Embryonic facial prominence (tissue), 1 donor: Measurements from ENCODE around the gene ULK2.
"Not testable (repeated sequence)": the region's sequence is repeated elsewhere in the genome, so short reads cannot be mapped to it uniquely, and the experiment has no call there.

Experiments
- DNase-seq: peaks from one replicate; pipeline ENCODE4 v3.0.0-alpha.2; 2016; ENCODE audit errors: extremely low spot score

The ULK2 gene

DNA sequence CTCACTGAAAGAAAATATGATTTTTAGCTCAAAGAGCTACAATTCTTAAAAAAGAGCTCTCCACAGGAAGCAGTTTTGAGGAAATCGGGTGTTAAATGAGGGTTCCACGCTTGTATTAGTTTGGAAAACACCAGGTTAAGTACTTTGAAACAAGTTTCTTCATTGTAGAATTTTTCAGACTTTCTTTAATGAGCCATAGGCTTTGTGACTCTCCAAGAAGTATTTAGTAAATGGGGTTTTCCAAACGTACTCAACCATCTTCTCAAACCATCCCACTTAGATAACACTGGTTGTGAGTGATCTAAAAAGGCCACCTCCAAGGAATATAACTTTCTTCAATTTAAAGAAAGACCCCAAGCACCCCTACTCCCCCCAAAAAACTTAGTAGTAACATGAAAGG lies 2.7 kb downstream of the ULK2 start:
- DNase-seq = no peak

DNA sequence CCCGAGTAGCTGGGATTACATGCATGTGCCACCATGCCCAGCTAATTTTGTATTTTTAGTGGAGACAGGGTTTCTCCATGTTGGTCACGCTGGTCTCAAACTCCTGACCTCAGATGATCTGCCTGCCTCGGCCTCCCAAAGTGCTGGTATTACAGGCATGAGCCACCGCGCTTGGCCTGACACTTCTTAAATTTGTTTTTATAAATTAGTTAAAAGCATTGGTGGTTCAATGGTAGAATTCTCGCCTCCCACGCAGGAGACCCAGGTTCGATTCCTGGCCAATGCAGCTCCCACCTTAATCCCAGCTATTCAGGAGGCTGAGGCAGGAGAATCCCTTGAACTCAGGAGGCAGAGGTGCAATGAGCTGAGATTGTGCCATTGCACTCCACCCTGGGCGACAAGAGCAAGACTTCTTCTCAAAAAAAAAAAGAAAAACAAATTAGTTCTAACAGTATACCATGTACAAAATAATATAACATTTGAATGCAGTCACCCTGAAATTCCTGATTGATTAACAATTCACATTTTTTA lies 7.0 kb downstream of the ULK2 start:
- not testable (repeated sequence) for DNase-seq

DNA sequence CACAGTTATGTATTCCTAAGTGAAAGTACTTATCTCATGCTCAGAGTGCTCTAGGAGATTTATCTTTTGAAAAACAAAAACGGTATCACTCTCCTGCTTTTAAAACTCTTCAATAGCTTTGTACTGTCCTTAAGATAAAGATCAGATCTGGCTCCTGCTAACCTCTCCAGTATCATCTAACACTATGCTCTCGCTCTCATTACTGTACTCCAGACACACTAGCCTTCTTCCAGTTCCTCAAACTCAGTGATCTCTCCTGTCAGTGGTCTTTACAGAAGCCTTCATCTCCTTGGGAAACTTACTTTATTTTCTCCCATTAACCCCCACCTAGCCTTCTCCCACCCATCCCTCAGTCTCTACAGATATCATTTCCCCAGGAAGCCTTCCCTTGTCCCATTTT lies 10.1 kb downstream of the ULK2 start:
- DNase-seq = no peak

GRCh38 chr17:19833914-19834313 lies 33.8 kb downstream of the ULK2 start:
- DNase-seq = no peak

GRCh38 chr17:19830061-19830460 lies 37.7 kb downstream of the ULK2 start:
- no peak for DNase-seq

- DNase-seq = no peak
Observed at GRCh38 chr17:19812407-19812806, 55.3 kb downstream of the ULK2 start.

DNA sequence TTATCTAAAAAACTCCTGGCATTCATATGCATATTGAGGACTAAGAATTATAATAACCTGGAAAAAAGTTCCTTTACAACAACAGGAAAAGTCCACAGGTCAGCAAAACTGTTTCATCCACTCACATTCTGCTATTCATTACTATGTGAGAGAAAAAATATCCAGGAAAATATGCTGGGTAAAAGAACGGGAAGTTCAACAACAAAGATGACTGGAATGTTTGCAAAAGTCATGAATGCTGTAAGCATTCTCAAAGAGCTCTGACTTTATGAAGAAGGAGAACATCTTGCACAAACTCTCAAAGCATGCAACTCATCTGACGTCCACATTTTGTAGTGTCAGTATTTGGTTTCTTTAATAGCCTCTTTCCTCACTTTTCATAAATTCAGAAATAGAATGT lies 62.7 kb downstream of the ULK2 start:
- DNase-seq = no peak

GRCh38 chr17:19800571-19800970 lies 67.2 kb downstream of the ULK2 start:
- no peak for DNase-seq

DNA sequence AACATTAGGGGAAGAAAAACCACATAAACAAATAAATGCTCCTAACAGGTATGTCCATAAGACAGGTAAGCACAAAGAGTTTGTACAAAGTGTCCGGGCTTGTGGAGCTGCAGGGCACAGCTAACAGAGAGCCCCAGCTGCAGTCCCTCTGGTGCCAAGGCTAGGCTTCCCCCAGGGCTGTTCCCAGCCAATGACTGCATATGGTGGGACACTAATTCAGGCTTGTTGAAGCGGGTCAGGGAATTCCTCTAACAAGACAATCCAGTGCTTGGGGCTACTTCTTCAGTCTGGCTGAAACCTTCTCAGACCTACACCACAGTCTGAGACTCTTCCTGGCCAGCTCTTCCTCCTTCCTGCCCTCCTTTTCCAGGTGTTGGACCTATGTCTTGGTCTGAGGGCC lies 67.9 kb downstream of the ULK2 start:
- DNase-seq = no peak

- no peak for DNase-seq
Observed at GRCh38 chr17:19796457-19796856, 71.3 kb downstream of the ULK2 start.

GRCh38 chr17:19791918-19792550 lies 75.7 kb downstream of the ULK2 start:
- no peak for DNase-seq

- DNase-seq = no peak
Observed at GRCh38 chr17:19787733-19788357, 79.9 kb downstream of the ULK2 start.

GRCh38 chr17:19785854-19786253 lies 81.9 kb downstream of the ULK2 start:
- DNase-seq = no peak

GRCh38 chr17:19781488-19782458 lies 86.0 kb downstream of the ULK2 start:
- no peak for DNase-seq

- no peak for DNase-seq
Observed at GRCh38 chr17:19780846-19781245, 86.9 kb downstream of the ULK2 start.

- no peak for DNase-seq
Observed at GRCh38 chr17:19773534-19773933, 94.2 kb downstream of the ULK2 start.

DNA sequence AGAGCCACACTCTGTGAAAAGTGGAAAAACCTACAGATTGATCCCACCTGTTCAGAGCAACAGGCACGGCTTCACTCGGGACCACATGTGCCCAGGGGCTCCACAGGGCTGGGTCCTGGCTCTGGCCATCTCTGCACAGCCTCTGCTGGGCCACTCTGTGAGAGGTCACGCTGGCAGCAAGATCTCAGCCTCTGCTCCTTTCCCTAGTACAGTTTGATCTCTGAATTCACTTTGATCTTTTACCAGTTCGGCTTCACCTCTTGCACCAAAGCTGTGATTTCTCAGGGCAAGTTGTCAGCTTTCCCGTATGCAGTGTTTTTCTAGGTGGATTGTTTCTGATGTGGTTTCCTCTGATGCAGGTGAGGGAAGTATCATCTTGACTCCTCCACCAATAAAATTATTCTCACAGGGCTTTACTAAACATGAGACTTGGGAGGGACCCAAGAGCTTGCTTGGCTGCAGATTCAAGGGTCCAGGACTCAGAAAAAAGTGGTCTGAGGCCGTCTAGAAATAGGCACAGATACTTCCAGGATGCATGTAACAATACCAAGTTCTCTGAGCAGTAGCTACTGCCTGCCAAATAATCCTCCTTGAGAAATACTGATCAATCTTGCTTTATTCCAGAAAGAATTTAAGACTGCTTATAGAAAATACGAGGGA lies 95.6 kb downstream of the ULK2 start:
- DNase-seq = no peak

DNA sequence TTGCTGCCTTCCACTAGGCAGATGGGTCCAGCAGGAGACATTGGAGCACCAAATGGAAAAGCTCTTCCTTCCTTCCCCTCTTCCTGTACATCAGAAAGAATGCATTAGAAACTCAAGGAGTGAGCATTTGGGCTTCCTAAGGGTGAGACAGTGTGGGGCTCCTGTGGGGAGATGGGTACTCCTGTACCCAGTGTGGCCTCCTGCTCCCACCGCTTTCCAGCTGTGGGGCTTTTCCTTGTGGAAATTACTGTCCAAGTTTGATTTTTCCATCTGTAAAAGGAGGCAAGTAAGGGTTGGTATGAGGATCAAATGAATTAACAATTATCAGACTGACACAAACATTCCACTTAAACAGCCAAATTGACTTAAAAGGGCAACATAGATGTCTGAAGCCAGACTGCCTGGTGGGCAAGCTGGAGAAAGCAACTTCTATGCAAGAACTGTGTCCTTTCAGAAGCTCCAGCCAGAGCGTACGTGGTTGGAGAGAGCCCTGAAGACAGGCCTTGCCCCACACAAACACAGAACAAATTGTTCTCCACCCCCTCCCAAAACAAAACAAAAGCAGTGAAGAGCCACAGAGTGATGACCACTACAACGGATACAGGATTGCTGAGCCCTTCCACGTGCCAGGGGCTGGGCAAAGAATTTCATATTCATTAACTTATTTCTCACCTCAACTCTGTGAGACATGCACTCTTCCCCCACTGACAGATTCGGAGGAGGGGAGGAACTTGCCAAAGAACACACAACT lies 96.6 kb downstream of the ULK2 start:
- DNase-seq = no peak

DNA sequence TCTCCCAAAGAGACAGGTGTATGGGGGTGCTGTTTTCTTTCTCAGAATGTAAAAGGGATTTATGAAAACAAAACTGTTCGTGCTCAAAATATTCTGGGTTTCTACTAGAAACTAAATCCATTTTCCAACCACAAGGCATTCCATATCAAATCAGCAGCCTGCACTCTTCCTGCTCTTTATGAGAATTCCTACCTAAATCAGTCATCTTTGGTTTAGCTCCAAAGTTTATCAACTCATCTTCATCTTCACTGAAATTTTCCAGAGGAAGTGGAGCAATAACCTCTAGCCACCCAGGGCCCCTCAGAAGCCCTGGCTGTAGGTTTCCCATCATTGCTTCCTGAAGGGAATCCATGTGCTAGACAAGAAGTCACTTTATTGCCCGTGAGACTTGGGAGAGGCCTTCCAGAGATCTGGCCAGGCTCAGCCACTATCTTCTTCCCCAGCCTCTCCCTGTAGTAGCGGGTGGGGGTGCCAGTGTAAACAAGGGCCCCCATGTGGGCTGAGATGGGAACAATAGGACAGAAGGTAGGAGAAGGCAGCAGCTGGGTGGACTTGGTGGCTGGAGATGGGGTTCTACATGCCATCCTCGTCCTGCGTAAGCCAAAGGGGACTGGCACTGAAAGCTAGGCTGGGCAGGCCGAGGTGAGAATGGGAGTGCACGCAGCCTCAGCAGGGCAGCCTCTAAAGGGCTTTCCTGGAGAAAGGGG lies 97.6 kb downstream of the ULK2 start:
- DNase-seq = no peak

GRCh38 chr17:19768046-19768782 lies 99.5 kb downstream of the ULK2 start:
- no peak for DNase-seq
